Measurements from ENCODE around the gene PCCA.

DNA sequence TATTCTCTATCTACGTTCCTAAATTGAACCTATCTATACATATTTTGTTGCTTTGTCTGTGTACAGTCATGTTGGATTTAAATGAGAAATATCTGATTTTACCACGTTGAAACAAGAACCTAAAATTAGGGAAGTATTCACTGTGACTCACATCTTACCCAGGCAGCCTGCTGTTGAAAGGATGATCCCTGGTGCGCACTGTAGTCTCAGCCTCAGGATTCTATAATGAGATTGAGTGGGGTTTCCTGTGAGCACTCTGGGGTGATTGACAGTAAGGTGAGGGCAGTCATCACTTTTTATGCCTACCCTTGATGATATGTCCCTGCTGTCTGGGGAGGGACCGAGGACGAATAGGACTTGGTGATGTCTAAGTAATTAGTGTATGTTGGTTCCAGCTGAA is 35.4 kb downstream of the PCCA start:
- TF ChIP-seq POLR2AphosphoS5 (IDR thresholded peaks at IDR 0.05; ENCODE audit: insufficient read depth, low read depth, low read length) (no peak), POLR2A (IDR thresholded peaks at IDR 0.05; ENCODE audit: low read depth, low read length) (no peak), EZH2 (IDR thresholded peaks at IDR 0.05; ENCODE audit: borderline replicate concordance, low read depth, low read length, severe bottlenecking) (no peak)
- TF ChIP-seq, protein P1, sequence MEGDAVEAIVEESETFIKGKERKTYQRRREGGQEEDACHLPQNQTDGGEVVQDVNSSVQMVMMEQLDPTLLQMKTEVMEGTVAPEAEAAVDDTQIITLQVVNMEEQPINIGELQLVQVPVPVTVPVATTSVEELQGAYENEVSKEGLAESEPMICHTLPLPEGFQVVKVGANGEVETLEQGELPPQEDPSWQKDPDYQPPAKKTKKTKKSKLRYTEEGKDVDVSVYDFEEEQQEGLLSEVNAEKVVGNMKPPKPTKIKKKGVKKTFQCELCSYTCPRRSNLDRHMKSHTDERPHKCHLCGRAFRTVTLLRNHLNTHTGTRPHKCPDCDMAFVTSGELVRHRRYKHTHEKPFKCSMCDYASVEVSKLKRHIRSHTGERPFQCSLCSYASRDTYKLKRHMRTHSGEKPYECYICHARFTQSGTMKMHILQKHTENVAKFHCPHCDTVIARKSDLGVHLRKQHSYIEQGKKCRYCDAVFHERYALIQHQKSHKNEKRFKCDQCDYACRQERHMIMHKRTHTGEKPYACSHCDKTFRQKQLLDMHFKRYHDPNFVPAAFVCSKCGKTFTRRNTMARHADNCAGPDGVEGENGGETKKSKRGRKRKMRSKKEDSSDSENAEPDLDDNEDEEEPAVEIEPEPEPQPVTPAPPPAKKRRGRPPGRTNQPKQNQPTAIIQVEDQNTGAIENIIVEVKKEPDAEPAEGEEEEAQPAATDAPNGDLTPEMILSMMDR (IDR thresholded peaks at IDR 0.05; ENCODE audit: extremely low read depth in 1 of 2, insufficient read depth in 1 of 2, low read depth in 1 of 2, low read length in 2 of 2): no peak
